ENCODE results near the gene ZBTB8B.
A peak's percentile ranks its signal among the peaks of the same experiment; 100 is the strongest.
"Not testable (repeated sequence)": the region's sequence is repeated elsewhere in the genome, so short reads cannot be mapped to it uniquely, and the experiment has no call there.

Gene ZBTB8B

GRCh38 chr1:32474954-32475353 is 10.1 kb downstream of the ZBTB8B start:
- no peak for DNase-seq (ENCODE audit: low spot score)
- Histone ChIP-seq H3K4me3 (no peak overlapping the region), H3K27ac (no peak overlapping the region)
- no peak for TF ChIP-seq CTCF (IDR thresholded peaks at IDR 0.05)

- no peak for TF ChIP-seq CTCF (IDR thresholded peaks at IDR 0.05)
- H3K4me3 ChIP-seq, result no peak overlapping the region
- H3K27ac ChIP-seq, result no peak overlapping the region
- DNase-seq (ENCODE audit: low spot score), result no peak
These were observed 15.1 kb downstream of the ZBTB8B start for GRCh38 chr1:32480003-32480402.

- Histone ChIP-seq H3K27ac (no peak overlapping the region), H3K4me3 (no peak overlapping the region)
- no peak for TF ChIP-seq CTCF (IDR thresholded peaks at IDR 0.05)
- DNase-seq (ENCODE audit: low spot score), result no peak
These were observed 15.9 kb downstream of the ZBTB8B start for GRCh38 chr1:32480761-32481160.

GRCh38 chr1:32481788-32482187 is 16.9 kb downstream of the ZBTB8B start:
- H3K27ac ChIP-seq; DNase-seq (ENCODE audit: low spot score); H3K4me3 ChIP-seq: not testable (repeated sequence)

- TF ChIP-seq CTCF (IDR thresholded peaks at IDR 0.05), result no peak
- H3K4me3 ChIP-seq, result no peak overlapping the region
- H3K27ac ChIP-seq, result peak overlapping the region in 1 of 2 donors; percentile 35
- no peak for DNase-seq (ENCODE audit: low spot score)
These were observed 20.8 kb downstream of the ZBTB8B start for GRCh38 chr1:32485554-32486255.

- Histone ChIP-seq H3K4me3 (no peak overlapping the region), H3K27ac (peak overlapping the region in 1 of 2 donors; percentile 35)
- DNase-seq (ENCODE audit: low spot score), result no peak
- no peak for TF ChIP-seq CTCF (IDR thresholded peaks at IDR 0.05)
These were observed 21.7 kb downstream of the ZBTB8B start for GRCh38 chr1:32486463-32487113.

- DNase-seq (ENCODE audit: low spot score), result no peak
- Histone ChIP-seq H3K27ac (no peak overlapping the region), H3K4me3 (no peak overlapping the region)
- TF ChIP-seq CTCF (IDR thresholded peaks at IDR 0.05), result no peak
These were observed 22.3 kb downstream of the ZBTB8B start for GRCh38 chr1:32487182-32487581.

Data from coronary artery (tissue), 2 donors.